ENCODE data around the gene ROR1. TPM values are rescaled to one million over a fixed set of nuclear protein-coding genes. Genes with fewer than 3 reads are reported as not detected.

Gene ROR1
- total RNA-seq, 1 experiment from 2014 or later: 2.7 TPM

DNA sequence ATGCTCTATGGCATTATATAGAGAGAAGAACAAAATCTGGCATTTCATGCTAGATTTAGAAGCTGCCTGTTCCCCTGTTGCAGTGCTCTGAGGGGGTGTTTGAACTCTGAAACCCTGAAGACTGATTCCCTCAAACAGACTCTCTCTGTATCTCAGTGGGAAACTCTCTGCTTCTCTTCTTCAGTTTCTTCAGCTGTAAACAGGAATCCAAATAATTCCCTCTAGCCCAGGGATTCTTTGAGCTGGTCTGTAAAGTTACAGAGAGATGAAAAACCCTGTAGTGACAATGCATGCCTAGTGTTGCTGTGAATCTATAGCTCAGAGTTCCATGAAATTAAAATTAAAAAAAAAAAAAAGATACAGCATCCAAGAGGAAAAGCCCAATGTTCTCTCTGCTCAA, 17.0 kb upstream of the ROR1 start:
- BruUV-seq (replicated peaks): no TSS peak

More for the DNA sequence above, 17.0 kb upstream of the ROR1 start:
- ChIA-PET CTCF (interaction anchor here (1.3 to 1.4 kb wide), 2 partner anchors 19 to 65 kb away, joined by 3 read pairs; no protein-coding TSS in a partner anchor), POLR2A (no interaction called here), RAD21 (ENCODE audit: low non-redundant PET in 1 of 2, low total read pairs in 2 of 2, uncharacterized antibody in 2 of 2, unreplicated experiment in 2 of 2) (interaction anchor here (0.7 kb wide), 2 partner anchors 136 to 1309 kb away, joined by 3 read pairs; no protein-coding TSS in a partner anchor)
- no peaks in the 10 kb centered on the region for H3K4me1 ChIP-seq (ENCODE audit: control insufficient read depth in 1 of 2, insufficient read depth in 2 of 2, low read length in 2 of 2)
- ATAC-seq (no peak), DNase-seq (ENCODE audit: low read depth, low spot score) (no peak)
- H4K20me1 ChIP-seq (ENCODE audit: insufficient read depth): no peaks in the 10 kb centered on the region
- H3K4me3 ChIP-seq (replicated peaks in 1 of 2; ENCODE audit: low read depth in 1 of 2, low read length in 2 of 2): no peak overlapping the region
- H3K9ac ChIP-seq (ENCODE audit: low read length): no peak overlapping the region
- H2AFZ ChIP-seq (ENCODE audit: low read depth, low read length, poor library complexity, severe bottlenecking): no peak overlapping the region
- no peaks in the 10 kb centered on the region for H3K27me3 ChIP-seq (ENCODE audit: insufficient read depth, low read length)
- no peaks in the 10 kb centered on the region for H3K79me2 ChIP-seq (ENCODE audit: insufficient read depth, low read length)
- H3K36me3 ChIP-seq (ENCODE audit: control insufficient read depth in 1 of 2, insufficient read depth in 2 of 2, low read length in 2 of 2): no peaks in the 10 kb centered on the region
- no peaks in the 10 kb centered on the region for H3K9me3 ChIP-seq (ENCODE audit: control insufficient read depth in 1 of 2, insufficient read depth in 1 of 2, low read depth in 1 of 2, low read length in 2 of 2)
- no peak overlapping the region for H3K4me2 ChIP-seq (ENCODE audit: low read length)
- no peak overlapping the region for H3K27ac ChIP-seq (ENCODE audit: low read depth, low read length)
- intact Hi-C loops (cut with micrococcal nuclease): no loop called here
- no peaks in the 10 kb centered on the region; the same call in 1 of the 2 replicates for H3K9me2 ChIP-seq (ENCODE audit: insufficient read depth)
- TF ChIP-seq, protein P1, sequence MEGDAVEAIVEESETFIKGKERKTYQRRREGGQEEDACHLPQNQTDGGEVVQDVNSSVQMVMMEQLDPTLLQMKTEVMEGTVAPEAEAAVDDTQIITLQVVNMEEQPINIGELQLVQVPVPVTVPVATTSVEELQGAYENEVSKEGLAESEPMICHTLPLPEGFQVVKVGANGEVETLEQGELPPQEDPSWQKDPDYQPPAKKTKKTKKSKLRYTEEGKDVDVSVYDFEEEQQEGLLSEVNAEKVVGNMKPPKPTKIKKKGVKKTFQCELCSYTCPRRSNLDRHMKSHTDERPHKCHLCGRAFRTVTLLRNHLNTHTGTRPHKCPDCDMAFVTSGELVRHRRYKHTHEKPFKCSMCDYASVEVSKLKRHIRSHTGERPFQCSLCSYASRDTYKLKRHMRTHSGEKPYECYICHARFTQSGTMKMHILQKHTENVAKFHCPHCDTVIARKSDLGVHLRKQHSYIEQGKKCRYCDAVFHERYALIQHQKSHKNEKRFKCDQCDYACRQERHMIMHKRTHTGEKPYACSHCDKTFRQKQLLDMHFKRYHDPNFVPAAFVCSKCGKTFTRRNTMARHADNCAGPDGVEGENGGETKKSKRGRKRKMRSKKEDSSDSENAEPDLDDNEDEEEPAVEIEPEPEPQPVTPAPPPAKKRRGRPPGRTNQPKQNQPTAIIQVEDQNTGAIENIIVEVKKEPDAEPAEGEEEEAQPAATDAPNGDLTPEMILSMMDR (IDR thresholded peaks at IDR 0.05 in 2 of 3, conservative IDR thresholded peaks at IDR 0.05 in 1 of 3; ENCODE audit: borderline replicate concordance in 1 of 3, insufficient read depth in 1 of 3, low read depth in 2 of 3, low read length in 2 of 3): no peak
- TF ChIP-seq, protein P2, sequence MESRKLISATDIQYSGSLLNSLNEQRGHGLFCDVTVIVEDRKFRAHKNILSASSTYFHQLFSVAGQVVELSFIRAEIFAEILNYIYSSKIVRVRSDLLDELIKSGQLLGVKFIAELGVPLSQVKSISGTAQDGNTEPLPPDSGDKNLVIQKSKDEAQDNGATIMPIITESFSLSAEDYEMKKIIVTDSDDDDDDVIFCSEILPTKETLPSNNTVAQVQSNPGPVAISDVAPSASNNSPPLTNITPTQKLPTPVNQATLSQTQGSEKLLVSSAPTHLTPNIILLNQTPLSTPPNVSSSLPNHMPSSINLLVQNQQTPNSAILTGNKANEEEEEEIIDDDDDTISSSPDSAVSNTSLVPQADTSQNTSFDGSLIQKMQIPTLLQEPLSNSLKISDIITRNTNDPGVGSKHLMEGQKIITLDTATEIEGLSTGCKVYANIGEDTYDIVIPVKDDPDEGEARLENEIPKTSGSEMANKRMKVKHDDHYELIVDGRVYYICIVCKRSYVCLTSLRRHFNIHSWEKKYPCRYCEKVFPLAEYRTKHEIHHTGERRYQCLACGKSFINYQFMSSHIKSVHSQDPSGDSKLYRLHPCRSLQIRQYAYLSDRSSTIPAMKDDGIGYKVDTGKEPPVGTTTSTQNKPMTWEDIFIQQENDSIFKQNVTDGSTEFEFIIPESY (IDR thresholded peaks at IDR 0.05; ENCODE audit: extremely low read depth, insufficient replicate concordance, low read length): no peak
- TF ChIP-seq ZFX (IDR thresholded peaks at IDR 0.05) (no peak), ZNF274 (IDR thresholded peaks at IDR 0.05; ENCODE audit: low read depth, low read length) (no peak), SRF (IDR thresholded peaks at IDR 0.05; ENCODE audit: low read depth) (no peak), JUND (IDR thresholded peaks at IDR 0.05) (no peak), YY1 (IDR thresholded peaks at IDR 0.05; ENCODE audit: extremely low read depth, insufficient replicate concordance, low read depth, low read length) (no peak), POLR2A (IDR thresholded peaks at IDR 0.05; ENCODE audit: borderline replicate concordance, extremely low read depth, insufficient read depth, insufficient read length) (no peak)
- TF ChIP-seq, protein P3, sequence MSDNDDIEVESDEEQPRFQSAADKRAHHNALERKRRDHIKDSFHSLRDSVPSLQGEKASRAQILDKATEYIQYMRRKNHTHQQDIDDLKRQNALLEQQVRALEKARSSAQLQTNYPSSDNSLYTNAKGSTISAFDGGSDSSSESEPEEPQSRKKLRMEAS (IDR thresholded peaks at IDR 0.05): no peak

All from HCT116 (cell line).